HG03097 (cell line): Measurements from ENCODE around the gene GNB5.

ENCODE experiments used
- ATAC-seq: cut with Tn5 transposase; IDR thresholded peaks from one replicate; pipeline ENCODE4 v1.9.1; 2021; ENCODE audit not compliant: unreplicated experiment, low FRiP score

GNB5 gene

DNA sequence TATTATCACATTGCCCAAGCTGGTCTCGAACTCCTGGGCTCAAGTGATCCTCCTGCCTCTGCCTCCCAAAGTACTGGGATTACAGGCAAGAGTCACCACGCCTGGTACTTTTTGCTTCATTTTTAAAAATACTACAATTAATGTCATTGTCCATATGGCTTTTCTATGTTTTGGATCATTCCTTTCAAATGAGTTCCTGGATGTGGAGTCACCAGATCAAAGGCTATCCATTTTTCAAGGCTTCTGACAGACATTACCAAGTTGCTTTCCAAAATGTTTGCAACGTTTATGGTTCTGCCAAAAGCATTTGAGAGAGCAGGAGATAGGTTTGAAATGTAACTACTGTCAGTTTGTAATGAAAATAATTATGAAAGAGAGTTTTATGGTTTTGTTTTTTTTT, 44.4 kb downstream of the GNB5 start:
- no peak for ATAC-seq

DNA sequence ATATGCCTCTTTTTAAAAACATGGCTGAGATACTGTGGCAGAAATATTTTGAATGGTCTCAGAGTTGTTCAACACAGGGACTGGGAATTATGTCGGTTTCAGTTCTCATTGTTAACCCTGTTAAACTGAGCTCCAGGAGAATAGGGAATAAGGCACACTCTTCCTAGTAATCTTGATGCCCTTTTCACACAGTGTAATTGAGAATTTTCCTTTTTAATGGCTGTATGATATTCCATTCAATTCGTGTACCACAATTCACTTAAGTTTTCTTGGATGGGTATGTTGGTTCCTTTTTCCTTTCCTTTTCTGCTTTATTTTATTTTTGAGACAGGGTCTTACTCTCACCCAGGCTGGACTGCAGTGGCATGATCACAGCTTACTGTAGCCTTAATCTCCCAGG, 44.9 kb downstream of the GNB5 start:
- no peak for ATAC-seq

DNA sequence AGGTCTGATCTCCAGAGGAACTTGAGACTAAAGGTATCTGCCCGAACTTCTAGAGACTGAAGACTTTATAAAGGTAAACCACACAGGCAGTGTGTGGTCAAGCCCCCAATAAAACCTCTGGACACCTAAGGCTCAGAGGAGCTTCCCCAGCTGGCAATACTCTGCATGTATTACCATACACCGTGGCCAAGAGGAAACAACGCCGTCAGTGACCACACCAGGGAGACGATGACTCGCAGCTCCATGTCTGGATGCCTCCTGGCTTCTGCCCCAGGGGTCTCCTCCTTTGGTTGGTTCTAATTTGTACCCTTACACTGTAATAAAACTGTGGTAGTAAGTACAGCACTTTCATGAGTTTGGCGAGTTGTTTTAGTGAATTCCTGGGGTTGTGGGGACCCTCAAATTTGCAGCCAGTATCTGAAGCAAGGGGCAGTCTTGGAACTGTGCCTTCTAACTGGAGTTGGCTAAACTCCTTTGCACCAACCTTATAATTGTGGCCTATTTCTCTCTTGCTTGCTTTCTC, 46.5 kb downstream of the GNB5 start:
- no peak for ATAC-seq

DNA sequence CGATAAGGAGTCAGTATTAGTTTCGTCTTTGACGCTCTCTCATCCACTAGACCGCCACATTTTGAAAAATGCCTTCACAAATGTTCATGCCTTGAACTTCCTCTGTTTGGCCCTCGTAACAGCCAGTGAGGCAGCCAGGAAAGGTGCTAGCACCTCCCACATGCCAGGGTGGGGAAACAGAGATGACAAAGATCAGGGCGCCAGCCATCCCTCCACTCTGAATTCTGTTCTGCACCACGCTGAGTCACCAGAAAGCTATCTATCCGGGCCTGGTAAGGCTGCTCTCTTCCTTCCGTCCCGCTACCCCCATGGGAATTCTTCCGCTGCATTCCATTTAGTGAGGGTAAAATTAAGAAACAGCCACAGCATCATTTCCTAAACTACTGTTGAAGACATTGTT, 47.3 kb downstream of the GNB5 start:
- no peak for ATAC-seq

DNA sequence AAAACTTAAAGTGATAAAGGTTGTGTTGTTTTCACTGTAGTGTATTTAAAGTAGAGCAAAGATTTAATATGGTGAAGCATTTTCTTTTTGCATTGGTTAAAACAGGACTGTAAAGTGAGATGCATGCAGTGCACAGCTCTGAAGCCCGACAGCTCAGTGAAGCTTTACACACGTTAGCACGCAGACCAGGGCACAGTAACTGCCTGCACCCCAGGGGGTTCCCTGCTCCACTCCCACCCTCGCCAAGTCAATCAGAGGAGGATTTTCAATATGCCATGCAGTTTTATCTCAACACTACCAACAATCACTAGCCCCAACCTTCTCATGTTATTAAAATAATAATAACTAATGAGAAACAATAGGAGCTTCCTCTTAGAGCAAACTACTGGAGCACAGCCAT, 50.5 kb downstream of the GNB5 start:
- no peak for ATAC-seq

DNA sequence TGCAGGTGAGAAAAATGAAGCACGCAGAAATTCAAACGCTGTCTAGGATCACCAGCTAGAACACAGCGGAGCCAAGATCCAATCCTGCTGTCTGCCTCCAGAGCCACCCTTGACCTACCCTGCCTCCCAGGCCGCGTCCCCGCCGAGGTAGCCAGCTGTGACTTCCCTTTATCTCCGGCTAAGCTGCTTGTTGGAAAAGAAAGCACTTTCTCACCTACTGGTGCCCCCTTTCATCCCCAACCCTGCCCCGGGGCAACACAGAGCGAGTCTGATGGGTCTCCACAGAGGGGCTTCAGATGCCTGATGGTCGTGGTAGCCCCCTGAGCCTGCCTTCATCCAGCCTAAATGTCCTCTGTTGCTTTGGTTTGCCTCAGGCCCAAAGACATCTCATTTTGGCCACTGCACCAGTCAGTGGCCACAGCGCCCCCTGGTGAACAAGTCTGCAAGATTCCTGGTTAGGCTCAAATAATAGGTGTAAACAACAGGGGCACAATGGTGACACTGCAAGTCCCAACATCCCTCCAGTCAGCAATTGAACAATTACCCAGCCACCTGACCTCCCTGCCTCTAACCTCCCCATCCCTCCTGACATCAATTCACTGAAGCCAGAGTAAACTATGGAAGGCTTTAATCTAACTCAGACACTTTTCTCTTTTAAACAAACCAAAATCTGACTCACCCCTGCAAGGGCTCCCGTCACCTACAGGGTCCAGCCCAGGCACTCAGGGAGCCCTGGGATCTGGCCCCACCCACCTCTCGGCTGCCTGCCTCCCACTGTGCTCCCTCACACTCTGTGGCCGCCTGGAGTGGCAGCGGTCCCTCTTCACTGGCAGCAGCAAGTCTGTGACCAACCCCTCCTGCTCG, 51.4 kb downstream of the GNB5 start:
- no peak for ATAC-seq

DNA sequence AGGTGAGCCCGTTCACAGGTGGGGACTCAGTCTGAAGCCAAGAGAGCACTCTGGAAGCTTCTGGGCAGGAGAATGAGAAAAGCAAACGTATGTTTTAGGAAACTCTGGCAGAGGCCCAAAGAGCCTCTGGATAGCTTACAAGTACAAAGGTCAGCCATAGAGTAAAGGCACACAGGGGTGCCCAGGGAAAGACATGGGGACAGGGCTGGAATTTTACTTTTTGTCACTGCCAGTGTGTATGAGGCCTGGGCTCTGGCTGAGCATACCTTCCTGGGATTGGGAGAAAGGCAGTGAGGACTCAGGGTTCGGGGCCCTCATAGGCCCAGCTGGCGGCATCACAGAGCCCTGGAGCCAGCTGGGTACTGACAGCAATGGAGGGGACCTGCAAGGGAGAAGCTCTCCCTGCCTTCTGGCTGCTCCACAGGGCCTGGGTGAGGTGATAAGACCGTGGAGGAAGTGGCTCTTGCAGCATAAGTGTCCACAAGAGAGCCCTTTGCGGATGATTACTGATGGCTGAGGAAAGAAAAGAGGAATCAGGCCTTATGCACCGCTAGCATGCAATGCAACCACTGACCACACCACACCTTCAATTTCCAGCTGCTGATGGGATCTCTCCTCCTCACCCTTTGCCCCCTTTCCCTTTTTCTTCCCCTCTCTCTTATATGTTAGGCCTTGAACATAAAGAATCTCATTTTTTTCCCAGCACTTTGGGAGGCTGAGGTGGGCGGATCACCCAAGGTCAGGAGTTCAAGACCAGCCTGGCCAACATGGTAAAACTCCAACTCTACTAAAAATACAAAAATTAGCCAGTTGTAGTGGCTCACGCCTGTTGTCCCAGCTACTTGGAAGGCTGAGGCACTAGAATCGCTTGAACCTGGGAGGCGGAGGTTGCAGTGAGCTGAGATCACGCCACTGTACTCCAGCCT, 53.5 kb downstream of the GNB5 start:
- no peak for ATAC-seq

DNA sequence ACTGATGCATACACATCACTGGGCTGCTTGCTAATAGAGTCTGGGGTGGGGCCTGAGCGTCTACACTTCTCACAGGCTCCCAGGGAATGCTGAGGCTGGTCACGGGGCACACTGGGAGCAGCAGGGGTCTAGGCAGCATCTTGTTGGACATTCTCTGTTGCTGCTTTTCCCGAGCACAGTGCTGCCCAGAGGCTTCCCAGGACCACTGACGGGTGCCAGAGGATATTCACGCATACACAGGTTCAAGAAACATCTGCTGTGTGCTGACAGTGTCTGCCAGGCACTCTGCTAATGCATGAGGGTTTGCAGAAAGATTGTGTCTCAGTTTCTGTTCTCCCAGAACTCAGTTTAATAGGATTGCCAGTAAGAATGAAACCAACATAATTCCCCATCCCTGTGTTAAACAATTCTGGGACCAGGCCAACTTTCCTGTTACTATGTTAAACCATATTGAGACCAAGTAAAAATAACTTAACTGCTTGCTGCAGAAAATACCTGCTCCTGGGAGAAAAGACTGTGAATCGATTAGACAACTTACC, 54.7 kb downstream of the GNB5 start:
- no peak for ATAC-seq

DNA sequence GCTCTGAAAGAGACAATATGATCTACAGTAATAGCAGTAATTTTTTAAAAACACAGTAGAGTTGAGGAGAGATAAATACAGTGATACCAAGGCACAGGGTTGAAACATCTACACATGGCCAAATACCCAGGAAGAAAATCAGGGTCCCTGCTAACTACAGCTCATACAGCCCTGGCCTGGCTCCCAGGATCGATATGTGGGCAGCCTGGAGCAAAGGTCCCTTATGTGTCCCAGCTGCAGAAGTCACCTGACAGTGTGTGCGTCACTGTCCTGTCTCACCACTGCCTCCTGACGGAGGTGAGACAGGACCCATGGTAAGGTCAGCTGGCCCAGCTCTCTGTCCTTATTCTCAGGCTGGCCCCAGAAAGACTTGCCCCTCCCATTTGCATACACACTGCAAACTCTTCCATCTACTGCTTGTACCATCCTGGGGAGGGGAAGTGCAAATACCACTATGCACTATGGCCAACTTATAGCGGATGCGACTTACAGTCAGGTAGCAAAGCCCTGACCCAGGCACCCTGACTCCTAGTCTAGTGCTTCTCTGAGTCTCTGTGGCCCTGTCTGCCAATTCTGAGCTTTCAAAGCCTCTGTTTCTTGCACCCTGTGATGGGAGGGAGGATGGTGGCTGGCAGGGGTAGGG, 56.6 kb downstream of the GNB5 start:
- no peak for ATAC-seq

DNA sequence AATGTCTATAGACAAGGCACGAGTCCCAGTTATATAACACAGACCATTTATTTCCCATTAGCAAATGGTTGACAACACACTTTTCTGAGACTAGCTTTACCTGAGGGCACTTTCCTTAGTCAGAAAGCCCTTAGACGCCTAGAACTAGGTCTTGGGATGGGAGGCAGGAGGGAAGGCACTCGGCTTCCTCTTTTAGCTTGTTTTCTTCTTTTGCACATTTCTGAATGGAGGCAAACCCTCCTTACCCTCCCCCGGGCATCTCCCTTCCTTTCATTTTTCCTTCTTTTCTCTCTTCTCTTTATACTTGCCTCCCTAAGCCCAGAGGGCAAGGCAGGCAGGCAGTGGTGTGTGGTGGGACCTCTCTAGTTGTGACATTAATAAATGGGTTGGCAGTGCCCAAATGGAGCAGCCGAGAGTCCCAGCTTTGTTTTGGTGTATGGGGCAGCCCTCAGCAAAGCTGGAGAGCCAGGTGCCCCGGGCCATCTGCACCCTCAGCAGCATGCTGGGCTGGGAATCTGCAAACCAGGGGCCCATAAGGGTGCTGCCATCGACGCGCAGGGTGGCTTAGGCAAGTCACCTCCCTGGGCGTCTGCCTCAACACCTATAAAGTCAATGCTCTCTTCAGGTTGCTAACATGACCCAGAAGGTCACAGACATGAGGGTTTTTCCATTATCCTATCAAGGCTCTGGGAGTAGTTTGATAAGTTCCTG, 57.5 kb downstream of the GNB5 start:
- ATAC-seq: no peak

DNA sequence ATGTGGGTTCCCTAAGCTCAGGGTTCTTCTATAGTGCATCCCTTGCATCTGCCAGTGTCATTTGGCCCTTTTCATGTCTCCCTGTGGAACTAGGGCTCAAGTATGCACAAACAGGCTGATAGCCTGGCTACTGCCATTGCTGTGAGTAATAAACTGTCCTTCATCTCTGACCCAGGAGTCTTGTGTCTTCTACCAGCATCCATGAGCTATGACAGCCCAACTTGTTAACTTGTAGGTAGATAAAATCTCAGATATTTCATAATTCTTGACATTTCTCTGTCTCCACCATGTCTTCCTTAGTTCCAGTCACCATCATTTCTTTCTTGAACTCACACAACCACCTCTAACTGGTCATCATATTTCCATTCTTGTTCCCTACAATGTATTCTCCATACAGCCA, 59.1 kb downstream of the GNB5 start:
- no peak for ATAC-seq

DNA sequence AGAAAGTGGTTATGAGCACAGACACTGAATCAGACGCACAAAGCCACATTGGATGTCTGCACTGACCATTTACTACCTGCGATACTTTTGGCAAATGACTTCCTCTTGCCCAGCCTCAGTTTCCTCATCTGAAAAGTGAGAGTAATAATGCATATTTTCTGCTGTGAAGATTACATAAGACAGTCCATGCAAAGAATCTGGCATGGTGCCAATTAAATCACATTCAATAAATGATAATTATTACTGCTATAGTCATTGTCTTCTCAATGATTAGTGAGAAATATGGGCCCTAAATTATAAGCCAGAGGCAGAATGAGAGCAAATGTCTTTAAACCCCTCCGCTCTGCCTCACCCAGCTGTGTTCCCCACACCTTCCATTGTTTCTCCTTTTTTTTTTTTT, 62.6 kb downstream of the GNB5 start:
- no peak for ATAC-seq

DNA sequence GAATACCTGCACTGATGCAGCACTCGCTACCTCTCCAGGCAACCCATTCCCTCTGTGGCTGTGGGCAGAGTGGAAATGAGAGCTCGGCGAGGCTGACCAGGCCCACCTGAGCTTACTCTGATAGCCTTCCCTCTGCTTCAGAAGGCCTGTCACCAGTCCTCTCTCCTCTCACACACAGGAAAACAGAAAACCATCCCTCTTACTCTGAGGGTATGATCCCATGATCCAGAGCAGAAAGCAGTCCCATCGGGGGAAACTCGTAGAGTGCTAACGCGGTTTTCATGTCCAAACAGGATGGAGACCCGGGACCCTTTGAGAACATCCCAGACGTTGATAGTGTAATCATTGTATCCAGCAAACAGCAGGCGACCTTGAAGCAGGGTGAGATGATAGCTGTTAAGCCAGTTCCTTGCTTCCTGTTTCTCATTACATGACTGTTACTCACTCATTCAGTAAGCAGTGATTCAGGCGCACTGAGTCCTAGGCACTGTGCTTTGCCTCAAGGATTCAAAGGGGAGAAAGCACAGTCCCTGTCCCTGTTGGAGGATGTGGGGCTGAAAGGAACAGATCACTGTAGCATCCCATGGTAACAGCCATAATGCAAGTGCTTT, 66.8 kb downstream of the GNB5 start:
- no peak for ATAC-seq

DNA sequence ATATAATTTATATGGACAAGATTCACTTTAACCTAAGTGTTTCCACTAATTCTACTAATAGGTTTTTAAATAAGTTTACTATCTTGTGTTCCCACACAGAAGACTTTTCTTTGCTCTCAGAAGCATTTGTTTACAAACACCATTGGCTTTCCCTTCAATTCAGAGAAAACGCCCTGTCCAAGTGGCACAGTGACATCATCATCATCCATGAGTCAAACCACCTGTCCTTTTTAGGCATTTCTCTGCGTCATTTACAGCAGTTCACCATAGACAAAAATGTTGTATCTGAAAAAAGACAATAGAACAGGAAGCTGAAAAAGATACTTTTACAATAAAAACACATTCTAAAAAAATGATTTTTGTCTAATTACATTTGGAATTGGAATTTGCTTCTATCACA, 69.3 kb downstream of the GNB5 start:
- no peak for ATAC-seq

DNA sequence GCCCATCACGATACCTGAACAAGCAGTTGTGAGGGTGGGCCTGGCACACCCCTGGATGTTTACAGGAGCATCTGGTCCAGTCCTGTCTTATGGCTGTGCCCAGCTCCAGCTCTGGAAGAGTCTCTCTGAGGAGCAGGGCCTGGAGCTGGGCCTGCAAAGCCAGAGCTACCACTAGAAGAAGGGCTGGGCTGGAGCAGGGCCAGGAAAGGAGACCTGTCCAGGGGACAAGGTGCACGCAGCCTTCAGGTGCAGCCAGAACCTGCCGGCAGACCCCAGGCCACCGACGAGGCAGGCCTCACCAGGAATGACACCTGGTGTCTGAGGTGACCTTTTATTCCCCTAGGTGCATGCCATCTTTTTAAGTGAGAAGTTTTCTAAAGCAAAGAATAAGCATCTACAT, 70.2 kb downstream of the GNB5 start:
- ATAC-seq: no peak

DNA sequence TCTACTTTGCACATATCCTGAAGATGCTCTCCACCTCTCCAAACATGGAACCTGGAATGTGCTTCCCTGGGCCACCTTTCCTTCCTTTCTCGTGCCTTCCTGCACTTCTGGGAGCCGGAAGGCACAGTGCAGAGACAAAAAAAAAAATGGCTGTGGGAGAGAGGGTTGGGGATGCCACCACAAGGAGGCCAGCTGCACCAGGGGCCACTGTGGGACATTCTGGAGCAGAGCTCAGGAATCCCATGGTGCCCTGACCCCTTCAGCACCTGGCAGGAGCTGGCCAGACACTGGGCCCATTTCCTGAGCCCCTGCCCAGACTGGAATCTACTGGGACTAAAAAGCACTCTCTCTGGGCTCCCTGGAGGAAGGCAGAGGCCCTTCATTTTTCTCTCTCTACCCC, 70.7 kb downstream of the GNB5 start:
- ATAC-seq: no peak

DNA sequence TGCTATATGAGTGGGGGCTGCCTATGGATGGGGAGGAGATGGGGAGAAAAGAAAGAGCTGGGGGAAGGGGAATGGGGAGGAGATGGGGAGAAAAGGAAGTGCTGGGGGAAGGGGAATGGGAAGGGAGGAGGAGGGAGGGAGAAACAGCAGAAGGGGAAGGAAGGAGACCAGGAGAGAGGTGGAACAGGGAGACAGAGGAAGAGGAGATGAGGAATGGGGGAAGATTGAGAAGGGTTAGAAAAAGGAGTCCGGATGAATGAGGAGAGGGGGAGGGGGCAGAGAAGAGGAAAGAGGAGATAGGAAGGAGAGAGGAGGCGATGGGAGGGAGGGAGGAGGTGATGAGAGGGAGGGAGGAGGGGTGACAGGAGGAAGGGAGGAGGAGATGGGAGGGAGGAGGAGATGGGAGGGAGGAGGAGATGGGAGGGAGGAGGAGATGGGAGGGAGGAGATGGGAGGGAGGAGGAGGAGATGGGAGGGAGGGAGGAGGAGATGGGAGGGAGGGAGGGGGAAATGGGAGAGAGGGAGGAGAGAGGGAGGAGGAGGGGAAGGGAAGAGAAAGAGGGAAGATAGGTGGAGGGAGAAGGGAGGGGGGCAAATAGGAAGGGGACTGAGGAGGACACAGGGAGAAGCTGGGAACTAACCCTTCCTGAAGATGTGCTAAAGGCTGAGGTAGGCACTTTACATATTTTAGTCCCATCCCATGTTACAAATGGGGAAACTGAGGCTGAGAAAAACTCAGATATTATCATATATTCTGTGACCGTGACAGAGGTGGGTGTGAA, 72.0 kb downstream of the GNB5 start:
- ATAC-seq: no peak

DNA sequence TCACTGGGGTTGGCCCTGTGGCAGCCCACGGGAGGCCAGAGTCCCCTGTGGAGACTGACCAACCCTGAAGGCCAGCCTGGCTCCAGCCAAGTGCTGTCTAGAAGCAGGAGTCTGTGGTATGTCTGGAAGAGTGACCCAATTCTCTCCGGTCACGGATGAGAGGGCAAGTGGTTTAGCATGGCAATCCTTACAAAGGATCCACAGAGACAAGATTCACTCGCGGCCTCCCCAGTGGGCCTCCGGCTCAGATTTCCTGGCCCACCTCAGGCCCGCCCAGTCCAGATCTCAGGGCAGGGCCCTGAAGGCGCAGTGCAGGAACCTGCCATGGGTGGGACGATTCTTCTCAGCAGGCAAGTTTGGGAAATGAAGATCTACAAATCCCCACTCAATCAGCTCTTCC, 73.6 kb downstream of the GNB5 start:
- ATAC-seq: no peak
